Esophagus muscularis mucosa (tissue), 3 donors: ENCODE data around the gene MBNL3.

Experiments
- CTCF ChIP-seq, 3 experiments: fragments of 200-600 bp in 2 of 3; fragments of 450-650 bp in 1 of 3; sonication (generic) in 2 of 3; IDR thresholded peaks; one replicate each; pipeline ENCODE4 v1.5.1; 2017 to 2019; ENCODE audit warnings: antibody characterized with exemption in 3 of 3, mild to moderate bottlenecking in 2 of 3, moderate library complexity in 1 of 3
- POLR2AphosphoS5 ChIP-seq, 2 donors: sonication (generic); formaldehyde crosslinking; IDR thresholded peaks; one replicate each; pipeline ENCODE4 v1.6.1; 2017; ENCODE audit warnings: antibody characterized with exemption in 2 of 2

- no peak for TF ChIP-seq POLR2AphosphoS5 (IDR thresholded peaks at IDR 0.05)
- no peak for TF ChIP-seq CTCF (IDR thresholded peaks at IDR 0.05)
Observed at GRCh38 chrX:132400706-132401105, 88.1 kb downstream of the MBNL3 start.
